Right lobe of liver (tissue), 6 donors: ENCODE data around the gene CDC42EP4. TPM values are rescaled to one million over a fixed set of nuclear protein-coding genes. Genes with fewer than 3 reads are reported as not detected.
A peak's percentile ranks its signal among the peaks of the same experiment; 100 is the strongest.
"Not testable (repeated sequence)": the region's sequence is repeated elsewhere in the genome, so short reads cannot be mapped to it uniquely, and the experiment has no call there.

Source experiments
- ATAC-seq, 4 donors: fragments of 200-7000 bp; cut with Tn5 transposase; one replicate each; pipeline ENCODE4 v1.9.1; 2020; ENCODE audit warnings: mild to moderate bottlenecking in 4 of 4, moderate library complexity in 4 of 4
- DNase-seq, 3 donors: peaks; one replicate each; pipeline ENCODE4 v3.0.0-alpha.2; 2020
- H3K27ac ChIP-seq, 3 donors: fragments of 200-600 bp; one replicate each; pipeline ENCODE4 v1.8.0; 2022
- H3K27me3 ChIP-seq, 2 donors: fragments of 200-600 bp; one replicate each; pipeline ENCODE4 v1.8.0; 2022
- H3K36me3 ChIP-seq, 4 donors: fragments of 200-600 bp; sonication (generic) in 1 of 4; one replicate each; pipeline versions ENCODE4 v1.5.1 to v1.8.0; 2017 to 2022; ENCODE audit warnings: control low read depth in 1 of 4
- H3K4me1 ChIP-seq, 4 donors: fragments of 200-600 bp; sonication (generic) in 1 of 4; one replicate each; pipeline versions ENCODE4 v1.5.1 to v1.8.0; 2017 to 2022; ENCODE audit warnings: control low read depth in 1 of 4
- H3K4me3 ChIP-seq, 3 donors: fragments of 200-600 bp; one replicate each; pipeline ENCODE4 v1.8.0; 2022
- H3K9me3 ChIP-seq, 4 donors: fragments of 200-600 bp; sonication (generic) in 1 of 4; one replicate each; pipeline versions ENCODE4 v1.5.1 to v1.8.0; 2017 to 2022; ENCODE audit warnings: control low read depth in 1 of 4
- CTCF ChIP-seq, 4 donors: fragments of 200-600 bp in 3 of 4; fragments of 450-650 bp in 1 of 4; IDR thresholded peaks; one replicate each; pipeline versions ENCODE4 v1.5.1 to v1.8.0; 2016 to 2022; ENCODE audit warnings: antibody characterized with exemption in 4 of 4, mild to moderate bottlenecking in 2 of 4
- POLR2A ChIP-seq: fragments of 450-650 bp; IDR thresholded peaks from one replicate; pipeline ENCODE4 v1.6.1; 2017; ENCODE audit warnings: antibody characterized with exemption, mild to moderate bottlenecking
- WGBS: methylation state at CpG from one replicate; pipeline ENCODE4 v1.1.6; 2018; ENCODE audit warnings: low coverage, low lambda C conversion rate; ENCODE audit not compliant: insufficient coverage; ENCODE audit errors: missing lambda C conversion rate; 5-methylcytosine and 5-hydroxymethylcytosine counted together
- intact Hi-C, 2 donors: fragments of 100-400 bp; cut with DNase I; formaldehyde crosslinking; loops; one replicate each; pipeline versions ENCODE4 v1.11.2 to v1.14.1; 2022
- total RNA-seq, 6 experiments: library from RNA; depleted of rRNA in 2 of 6; stranded (reverse); fragments of >200 nt in 2 of 6; fragmentation: NEBNext Ultra II Directional in 3 of 6; extraction: Animal tissue kit (Norgen Biotek cat#: 25700) in 3 of 6; gene quantifications; one replicate each; pipeline versions ENCODE4 v1.1.0 to v1.2.4, GENCODE V29; 2016 to 2023
- donor health status: DM: no; HTN: yes; CAD: no.
- donor health status: DM: no; HTN: no; CAD: no.
- donor health status: DM: no; HTN: no; CAD: no.
- donor health status: DM: no; HTN: yes; CAD: no.
- donor health status: DM: no; HTN: yes; CAD: no.

Gene CDC42EP4
- total RNA-seq, 6 experiments from 2014 or later = 27.5 to 34.9 (median 30.9) TPM

DNA sequence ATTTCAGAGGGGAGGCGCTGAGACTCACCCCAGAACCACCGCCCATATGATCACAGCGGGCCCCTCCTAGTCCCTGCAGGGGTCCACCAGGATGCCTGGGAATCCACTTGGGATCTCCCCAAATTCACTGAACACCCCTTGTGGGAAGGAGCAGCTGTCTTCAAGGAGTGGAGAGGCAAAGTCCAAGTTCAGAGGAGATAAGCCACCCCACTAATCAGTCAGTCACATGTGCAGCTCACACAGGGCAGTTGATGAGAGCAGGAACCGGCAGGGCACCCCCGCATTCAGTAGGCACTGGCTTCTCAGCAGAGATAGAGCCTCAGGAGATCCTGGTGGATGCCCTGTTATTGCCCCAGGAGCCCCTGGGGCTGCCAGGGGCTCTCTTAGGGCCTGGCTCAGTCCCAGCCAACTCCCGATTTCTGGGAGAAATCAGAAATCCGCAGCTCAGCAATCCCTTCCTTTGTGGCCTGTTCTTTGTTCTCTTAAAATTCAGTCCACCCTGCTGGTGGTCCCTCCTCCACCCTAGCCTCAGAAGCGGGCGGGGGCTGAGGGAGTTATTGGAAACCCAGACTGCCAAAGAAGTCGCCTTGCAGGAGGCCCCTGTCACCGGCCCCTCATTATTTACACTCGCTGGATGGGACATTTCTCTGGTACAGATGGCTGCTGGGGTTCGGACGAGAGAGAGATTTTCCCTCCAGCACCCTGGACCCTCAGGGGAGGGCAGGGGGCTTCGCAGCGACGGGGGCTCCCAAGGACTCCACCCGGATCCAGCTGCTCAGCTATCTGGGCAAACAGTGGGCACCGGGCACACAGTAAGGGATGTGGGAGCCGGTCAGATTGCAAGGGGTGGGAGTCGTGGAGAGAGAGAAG lies 1.8 kb downstream of the CDC42EP4 start:
- TF ChIP-seq CTCF (IDR thresholded peaks at IDR 0.05) (no peak), POLR2A (peak; percentile 25)
- DNase-seq (peak; percentile 48 to 71 (median 70)), ATAC-seq (peak in 1 of 4 donors; percentile 2)
- Histone ChIP-seq H3K36me3 (no peaks in the 10 kb centered on the region), H3K9me3 (no peaks in the 10 kb centered on the region), H3K27me3 (no peaks in the 10 kb centered on the region), H3K27ac (peak overlapping the region; percentile 92 to 96 (median 92)), H3K4me3 (peak overlapping the region; percentile 60 to 92 (median 85)), H3K4me1 (peaks cover 0 to 45% (median 12%) of the 10 kb centered on the region in 4 donors)
- intact Hi-C loops = loop anchor here in 1 of 2 donors (10.0 kb wide), 1 partner anchor 55 kb away; no protein-coding TSS in a partner anchor
- 5% methylated on average over 13 of the region's 21 CpGs for WGBS

- peak overlapping the region; percentile 92 to 96 (median 92) for H3K27ac ChIP-seq
- peak overlapping the region; percentile 60 to 92 (median 85) for H3K4me3 ChIP-seq
- ATAC-seq, intact Hi-C loops, DNase-seq, H3K9me3 ChIP-seq, H3K27me3 ChIP-seq, H3K36me3 ChIP-seq: not testable (repeated sequence)
- WGBS = 23% methylated on average over 5 of the region's 5 CpGs
- peaks cover 0 to 51% (median 16%) of the 10 kb centered on the region in 4 donors for H3K4me1 ChIP-seq
Observed at GRCh38 chr17:73308959-73309358, 2.8 kb downstream of the CDC42EP4 start.

GRCh38 chr17:73308017-73308823 lies 3.6 kb downstream of the CDC42EP4 start:
- peaks cover 0 to 56% (median 16%) of the 10 kb centered on the region in 4 donors for H3K4me1 ChIP-seq
- intact Hi-C loops = no loop called here
- no peaks in the 10 kb centered on the region for H3K27me3 ChIP-seq

GRCh38 chr17:73307130-73307529 lies 4.7 kb downstream of the CDC42EP4 start:
- H3K4me3 ChIP-seq = peak overlapping the region in 1 of 3 donors; percentile 92
- WGBS = 57% methylated on average over 5 of the region's 9 CpGs
- DNase-seq (peak; percentile 50 to 74 (median 73)), ATAC-seq (no peak)
- H3K27ac ChIP-seq = peak overlapping the region; percentile 92 to 96 (median 92)
- intact Hi-C loops = no loop called here
- no peaks in the 10 kb centered on the region for H3K36me3 ChIP-seq
- no peaks in the 10 kb centered on the region for H3K9me3 ChIP-seq
- no peaks in the 10 kb centered on the region for H3K27me3 ChIP-seq
- TF ChIP-seq POLR2A = no peak
- TF ChIP-seq CTCF (IDR thresholded peaks at IDR 0.05) = no peak
- peaks cover 0 to 51% (median 16%) of the 10 kb centered on the region in 4 donors for H3K4me1 ChIP-seq

More at GRCh38 chr17:73308017-73308823, 3.6 kb downstream of the CDC42EP4 start:
- ATAC-seq = peak; percentile 25 to 54 (median 35)
- 11% methylated on average over 16 of the region's 23 CpGs for whole genome bisulfite sequencing
- Histone ChIP-seq H3K36me3 (no peaks in the 10 kb centered on the region), H3K27ac (peak overlapping the region; percentile 92 to 96 (median 92)), H3K9me3 (no peaks in the 10 kb centered on the region), H3K4me3 (peak overlapping the region; percentile 60 to 92 (median 85))
- DNase-seq = peak; percentile 86 to 96 (median 95)
- TF ChIP-seq CTCF (IDR thresholded peaks at IDR 0.05) (no peak), POLR2A (peak; percentile 40)
